ENCODE results near the gene HSD3B2. TPM values are rescaled to one million over a fixed set of nuclear protein-coding genes. Genes with fewer than 3 reads are reported as not detected.

HSD3B2 gene
- polyA plus RNA-seq, 1 experiment, result not detected

DNA sequence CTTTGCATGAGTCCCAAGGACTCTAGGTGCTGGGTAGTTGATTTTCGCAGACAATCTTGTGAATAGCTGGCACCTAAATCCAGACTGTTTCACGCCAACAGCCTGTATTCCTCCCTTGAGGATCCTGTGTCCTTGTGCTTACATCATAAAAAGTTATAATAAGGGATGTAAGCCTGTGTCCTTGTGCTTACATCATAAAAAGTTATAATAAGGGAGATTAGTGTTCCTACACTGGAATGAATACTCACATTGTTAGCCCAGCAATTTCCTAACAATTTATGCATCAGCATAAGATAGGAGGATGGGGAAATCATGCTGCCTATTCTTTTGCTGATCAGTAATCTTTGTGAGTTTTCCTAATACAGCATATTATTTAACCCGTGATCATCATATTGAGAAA is 4.0 kb upstream of the HSD3B2 start:
- TF ChIP-seq, protein P1, sequence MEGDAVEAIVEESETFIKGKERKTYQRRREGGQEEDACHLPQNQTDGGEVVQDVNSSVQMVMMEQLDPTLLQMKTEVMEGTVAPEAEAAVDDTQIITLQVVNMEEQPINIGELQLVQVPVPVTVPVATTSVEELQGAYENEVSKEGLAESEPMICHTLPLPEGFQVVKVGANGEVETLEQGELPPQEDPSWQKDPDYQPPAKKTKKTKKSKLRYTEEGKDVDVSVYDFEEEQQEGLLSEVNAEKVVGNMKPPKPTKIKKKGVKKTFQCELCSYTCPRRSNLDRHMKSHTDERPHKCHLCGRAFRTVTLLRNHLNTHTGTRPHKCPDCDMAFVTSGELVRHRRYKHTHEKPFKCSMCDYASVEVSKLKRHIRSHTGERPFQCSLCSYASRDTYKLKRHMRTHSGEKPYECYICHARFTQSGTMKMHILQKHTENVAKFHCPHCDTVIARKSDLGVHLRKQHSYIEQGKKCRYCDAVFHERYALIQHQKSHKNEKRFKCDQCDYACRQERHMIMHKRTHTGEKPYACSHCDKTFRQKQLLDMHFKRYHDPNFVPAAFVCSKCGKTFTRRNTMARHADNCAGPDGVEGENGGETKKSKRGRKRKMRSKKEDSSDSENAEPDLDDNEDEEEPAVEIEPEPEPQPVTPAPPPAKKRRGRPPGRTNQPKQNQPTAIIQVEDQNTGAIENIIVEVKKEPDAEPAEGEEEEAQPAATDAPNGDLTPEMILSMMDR (IDR thresholded peaks at IDR 0.05; ENCODE audit: insufficient read depth, low read depth, low read length), result no peak
- H3K4me3 ChIP-seq (ENCODE audit: low read depth, low read length), result no peak overlapping the region
- H3K27me3 ChIP-seq (ENCODE audit: control insufficient read depth, insufficient read depth, low read length), result no peaks in the 10 kb centered on the region
- POLR2A ChIA-PET, result no interaction called here
- CTCF ChIA-PET, result no interaction called here
- no peaks in the 10 kb centered on the region for H3K36me3 ChIP-seq (ENCODE audit: control insufficient read depth, insufficient read depth, low read length)
- DNase-seq (ENCODE audit: low read depth), result no peak

DNA sequence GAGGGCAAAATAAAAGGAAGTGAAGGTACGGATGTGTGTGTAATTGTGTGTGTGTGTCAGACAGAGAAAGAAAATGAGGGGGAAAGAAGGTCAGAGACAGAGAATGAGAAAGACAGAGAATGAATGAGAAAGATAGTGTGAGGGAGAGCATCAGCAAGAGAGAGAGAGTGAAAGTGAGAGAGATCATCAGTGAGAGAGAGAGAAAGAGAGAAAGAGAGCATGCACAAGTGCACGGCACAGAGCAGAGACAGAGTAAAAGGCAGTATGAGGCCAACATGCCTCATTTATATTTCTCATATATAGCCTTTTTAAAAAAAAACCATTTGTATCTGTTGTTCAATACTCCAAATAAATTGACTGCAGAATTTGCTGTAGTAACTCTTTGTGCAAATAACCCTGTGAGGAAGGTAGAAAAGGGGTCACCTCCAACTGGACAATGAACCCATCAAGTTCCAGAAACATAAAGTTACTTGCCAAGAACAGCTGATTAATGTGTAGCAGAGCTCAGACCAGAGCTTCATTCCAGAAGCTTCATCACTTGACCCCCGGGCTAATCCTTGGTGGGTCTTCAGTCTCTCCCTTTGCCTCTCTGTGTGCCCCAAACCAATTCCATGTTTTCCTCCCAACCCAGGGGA is 1.2 kb downstream of the HSD3B2 start:
- POLR2A ChIA-PET, result no interaction called here
- TF ChIP-seq, protein P1 (IDR thresholded peaks at IDR 0.05; ENCODE audit: insufficient read depth, low read depth, low read length), result no peak
- Histone ChIP-seq H3K4me3 (ENCODE audit: low read depth, low read length) (no peak overlapping the region), H3K27me3 (ENCODE audit: control insufficient read depth, insufficient read depth, low read length) (no peaks in the 10 kb centered on the region), H3K36me3 (ENCODE audit: control insufficient read depth, insufficient read depth, low read length) (no peaks in the 10 kb centered on the region)
- no peak for DNase-seq (ENCODE audit: low read depth)
- CTCF ChIA-PET, result no interaction called here

DNA sequence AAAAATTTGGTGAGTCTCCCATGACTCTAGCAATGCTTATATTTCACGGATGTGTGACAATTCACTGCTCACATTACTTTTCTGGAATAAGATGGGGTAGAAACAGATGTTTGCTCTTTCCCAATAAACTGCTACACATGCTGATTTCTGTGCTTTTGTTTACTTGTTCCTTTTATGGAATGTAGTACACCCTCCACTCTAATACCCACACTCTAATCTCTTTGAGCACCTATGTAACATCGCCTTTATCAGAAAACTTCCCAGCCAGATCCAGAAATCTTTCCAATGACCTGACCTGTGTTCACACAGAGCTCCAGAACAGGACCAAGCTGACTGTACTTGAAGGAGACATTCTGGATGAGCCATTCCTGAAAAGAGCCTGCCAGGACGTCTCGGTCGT is 4.2 kb downstream of the HSD3B2 start:
- CTCF ChIA-PET, result no interaction called here
- H3K4me3 ChIP-seq (ENCODE audit: low read depth, low read length), result no peak overlapping the region

DNA sequence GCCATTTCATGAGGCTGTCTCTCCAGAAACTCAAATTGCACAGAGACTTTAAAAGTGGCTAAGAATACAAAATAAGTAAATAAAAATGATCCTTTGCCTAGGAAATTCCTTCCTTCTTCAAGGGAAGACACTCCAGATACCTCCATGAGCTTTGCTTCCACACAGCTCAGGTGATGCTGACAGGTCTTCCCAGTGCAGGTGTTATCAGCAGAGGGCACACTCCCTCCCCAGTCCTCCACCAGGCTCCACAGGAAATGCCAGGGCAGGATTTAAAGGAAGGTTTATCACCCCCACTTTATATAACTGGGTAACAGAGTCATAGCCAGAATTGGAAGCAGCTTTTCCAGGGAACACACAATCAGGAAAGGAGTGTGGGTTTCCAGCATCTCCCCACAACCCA is 5.7 kb downstream of the HSD3B2 start:
- no peak for DNase-seq (ENCODE audit: low read depth)
- Histone ChIP-seq H3K4me3 (ENCODE audit: low read depth, low read length) (no peak overlapping the region), H3K36me3 (ENCODE audit: control insufficient read depth, insufficient read depth, low read length) (no peaks in the 10 kb centered on the region), H3K27me3 (ENCODE audit: control insufficient read depth, insufficient read depth, low read length) (no peaks in the 10 kb centered on the region)
- ChIA-PET POLR2A (no interaction called here), CTCF (no interaction called here)
- TF ChIP-seq, protein P1 (IDR thresholded peaks at IDR 0.05; ENCODE audit: insufficient read depth, low read depth, low read length), result no peak

More for the DNA sequence above, 4.2 kb downstream of the HSD3B2 start:
- TF ChIP-seq, protein P1 (IDR thresholded peaks at IDR 0.05; ENCODE audit: insufficient read depth, low read depth, low read length), result no peak
- POLR2A ChIA-PET, result no interaction called here
- Histone ChIP-seq H3K27me3 (ENCODE audit: control insufficient read depth, insufficient read depth, low read length) (no peaks in the 10 kb centered on the region), H3K36me3 (ENCODE audit: control insufficient read depth, insufficient read depth, low read length) (no peaks in the 10 kb centered on the region)
- no peak for DNase-seq (ENCODE audit: low read depth)

DNA sequence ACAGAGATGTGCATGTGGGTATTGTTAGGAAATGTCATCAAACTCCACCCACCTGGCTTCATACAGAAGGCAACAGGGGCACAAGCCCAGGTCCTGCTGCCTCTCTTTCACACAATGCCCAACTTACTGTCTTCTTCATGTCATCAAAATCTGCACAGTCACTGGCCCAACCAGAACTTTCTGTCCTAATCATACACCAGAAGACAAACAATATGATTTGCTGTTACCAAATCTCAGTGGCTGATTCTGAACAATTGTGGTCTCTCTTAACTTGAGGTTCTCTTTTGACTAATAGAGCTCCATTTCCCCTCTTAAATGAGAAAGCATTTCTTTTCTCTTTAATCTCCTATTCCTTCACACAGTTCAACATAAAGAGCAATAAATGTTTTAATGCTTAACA is 7.7 kb downstream of the HSD3B2 start:
- H3K27me3 ChIP-seq (ENCODE audit: control insufficient read depth, insufficient read depth, low read length), result no peaks in the 10 kb centered on the region
- CTCF ChIA-PET, result no interaction called here
- TF ChIP-seq, protein P1 (IDR thresholded peaks at IDR 0.05; ENCODE audit: insufficient read depth, low read depth, low read length), result no peak
- H3K4me3 ChIP-seq (ENCODE audit: low read depth, low read length), result no peak overlapping the region
- H3K36me3 ChIP-seq (ENCODE audit: control insufficient read depth, insufficient read depth, low read length), result no peaks in the 10 kb centered on the region
- POLR2A ChIA-PET, result no interaction called here
- no peak for DNase-seq (ENCODE audit: low read depth)
